K562 (cell line): ENCODE measurements around the gene CHERP. TPM values are rescaled to one million over a fixed set of nuclear protein-coding genes. Genes with fewer than 3 reads are reported as not detected.

Experiments used
- CREB3 ChIP-seq: fragments of 450-650 bp; conservative IDR thresholded peaks from 2 replicates; pipeline ENCODE4 v1.6.1; 2016; ENCODE audit warnings: missing genetic modification characterization, low read depth, mild to moderate bottlenecking, missing compliant biosample characterization, moderate library complexity
- EP300 ChIP-seq: IDR thresholded peaks from 2 replicates; pipeline ENCODE4 v1.6.1; 2012; ENCODE audit warnings: low read length, improper control_type of control experiment
- MNT ChIP-seq, 2 experiments: fragments of 450-650 bp; conservative IDR thresholded peaks; 2 replicates each; pipeline ENCODE4 v1.6.1; 2017; ENCODE audit warnings: mild to moderate bottlenecking in 2 of 2, moderate library complexity in 2 of 2
- TFAP4 ChIP-seq: sonication (generic); formaldehyde crosslinking; IDR thresholded peaks from 2 replicates; pipeline ENCODE4 v1.8.0; 2022; ENCODE audit warnings: missing genetic modification reagents, mild to moderate bottlenecking, moderate library complexity, borderline replicate concordance
- ZBTB40 ChIP-seq, 2 experiments: fragments of 450-650 bp in 1 of 2; sonication (generic) in 1 of 2; formaldehyde crosslinking in 1 of 2; IDR thresholded peaks; 2 replicates each; pipeline versions ENCODE4 v1.7.1 to v1.9.0; 2016 to 2022; ENCODE audit warnings: inconsistent platforms in 1 of 2, mild to moderate bottlenecking in 1 of 2, missing genetic modification reagents in 1 of 2
- polyA plus RNA-seq, 8 experiments: library from polyadenylated mRNA; depleted of rRNA in 4 of 8; stranded (reverse) in 5 of 8; unstranded in 3 of 8; fragments of >200 nt; fragmentation: Nextera tagmentation in 2 of 8; fragmentation: Illumina TruSeq in 1 of 8; extraction: Ambion mirVana in 2 of 8; extraction: Trizol in 1 of 8; gene quantifications; 2 replicates each; pipeline versions ENCODE4 v1.2.1 to v1.2.3, GENCODE V29; 2011 to 2014; ENCODE audit warnings: inconsistent platforms in 1 of 8, missing spikeins in 1 of 8
- total RNA-seq, 7 experiments: library from RNA; depleted of rRNA in 6 of 7; stranded (reverse); fragments of >200 nt in 6 of 7; fragmentation: Illumina TruSeq in 2 of 7; extraction: Trizol in 2 of 7; gene quantifications; 2 replicates each; pipeline versions ENCODE4 v1.2.1 to v1.2.3, GENCODE V29; 2011 to 2021; ENCODE audit warnings: low replicate concordance in 1 of 7

The CHERP gene
- total and polyA plus RNA-seq, 9 of the 15 experiments (the other 6 are each of a cell fraction or from before 2014, with no cell fraction given) = 0.60 to 85.1 (median 7.8) TPM

- TF ChIP-seq TFAP4 (CRISPR knock-in tag) (peak; percentile 96), CREB3 (tag) (no peak), MNT (conservative IDR thresholded peaks at IDR 0.05) (peak; percentile 77 to 91), ZBTB40 (IDR thresholded peaks at IDR 0.05) (peak; percentile 96), ZBTB40 (CRISPR knock-in tag; IDR thresholded peaks at IDR 0.05) (no peak), EP300 (peak; percentile 41; the same call in 1 of the 2 replicates)
Measured at GRCh38 chr19:16572332-16573211, 30.3 kb upstream of the CHERP start, which contains the start of gene SLC35E1 (continued).
